Heart left ventricle (tissue), 16 donors: ENCODE measurements around the gene AOC1. TPM values are rescaled to one million over a fixed set of nuclear protein-coding genes. Genes with fewer than 3 reads are reported as not detected.

ENCODE experiments used
- ATAC-seq, 4 donors: fragments of 200-7000 bp; cut with Tn5 transposase; one replicate each; pipeline ENCODE4 v1.9.1; 2020 to 2022; ENCODE audit warnings: moderate library complexity in 4 of 4, mild to moderate bottlenecking in 3 of 4, moderate number of reproducible peaks in 1 of 4
- DNase-seq, 5 donors: peaks; one replicate each; pipeline ENCODE4 v3.0.0-alpha.2; 2020
- H3K27ac ChIP-seq, 12 donors: fragments of 200-600 bp; sonication (generic) in 4 of 12; one replicate each; pipeline versions ENCODE4 v1.5.0 to v1.8.0; 2016 to 2022; ENCODE audit warnings: mild to moderate bottlenecking in 2 of 12
- H3K27me3 ChIP-seq, 9 donors: fragments of 200-600 bp; sonication (generic) in 2 of 9; one replicate each; pipeline versions ENCODE4 v1.5.1 to v1.8.0; 2016 to 2022; ENCODE audit warnings: mild to moderate bottlenecking in 3 of 9
- H3K36me3 ChIP-seq, 9 donors: fragments of 200-600 bp; sonication (generic) in 2 of 9; one replicate each; pipeline versions ENCODE4 v1.5.0 to v1.8.0; 2018 to 2022; ENCODE audit warnings: mild to moderate bottlenecking in 2 of 9
- H3K4me1 ChIP-seq, 12 donors: fragments of 200-600 bp; sonication (generic) in 4 of 12; one replicate each; pipeline versions ENCODE4 v1.5.0 to v1.8.0; 2016 to 2022; ENCODE audit warnings: mild to moderate bottlenecking in 3 of 12
- H3K4me3 ChIP-seq, 12 donors: fragments of 200-600 bp; sonication (generic) in 4 of 12; one replicate each; pipeline versions ENCODE4 v1.5.0 to v1.8.0; 2017 to 2022; ENCODE audit warnings: mild to moderate bottlenecking in 9 of 12, moderate library complexity in 4 of 12
- H3K9me3 ChIP-seq, 12 donors: fragments of 200-600 bp; sonication (generic) in 4 of 12; one replicate each; pipeline versions ENCODE4 v1.5.0 to v1.8.0; 2016 to 2022; ENCODE audit warnings: mild to moderate bottlenecking in 1 of 12
- CTCF ChIP-seq, 12 donors: fragments of 200-600 bp; sonication (generic) in 4 of 12; IDR thresholded peaks; one replicate each; pipeline versions ENCODE4 v1.5.0 to v1.8.0; 2018 to 2022; ENCODE audit warnings: antibody characterized with exemption in 12 of 12, mild to moderate bottlenecking in 5 of 12
- POLR2A ChIP-seq, 2 donors: fragments of 450-650 bp; IDR thresholded peaks; one replicate each; pipeline ENCODE4 v1.6.1; 2017; ENCODE audit warnings: antibody characterized with exemption in 2 of 2, mild to moderate bottlenecking in 2 of 2, moderate library complexity in 2 of 2
- WGBS, 4 donors: extraction: QIAGEN DNeasy Blood & Tissue Kit in 2 of 4; methylation state at CpG; one replicate each; pipeline versions ENCODE4 v1.1.5 to v1.1.7; 2013 to 2018; 5-methylcytosine and 5-hydroxymethylcytosine counted together
- intact Hi-C, 10 donors: fragments of 100-400 bp; cut with DNase I; formaldehyde crosslinking; loops; one replicate each; pipeline versions ENCODE4 v1.11.1 to v1.14.2; 2022
- polyA plus RNA-seq, 2 donors: library from polyadenylated mRNA; stranded (reverse); fragments of 200-250 nt; gene quantifications; one replicate each; pipeline ENCODE4 v1.2.3, GENCODE V29; 2013
- total RNA-seq, 9 donors: library from RNA; depleted of rRNA in 2 of 9; stranded (reverse); fragments of >200 nt in 2 of 9; fragmentation: NEBNext Ultra II Directional in 3 of 9; extraction: Animal tissue kit (Norgen Biotek cat#: 25700) in 3 of 9; gene quantifications; one replicate each; pipeline versions ENCODE4 v1.1.0 to v1.2.4, GENCODE V29; 2016 to 2023
- donor health status: ischemic (EF 13 %, LVEDD 7.1; RV severe dilation, severe dysfunction).
- donor health status: healthy with polysubstance abuse.
- donor health status: DM: no; HTN: yes; CAD: no.
- donor health status: DM: no; HTN: no; CAD: no.
- donor health status: ischemic (EF 25% LVEDD 6.9; RV normal size, moderate dysfunction).
- donor health status: ischemic (EF 25% LVEDD 5.7; RV mildly dilated, moderate dysfunction).
- donor health status: healthy.
- donor health status: DM: yes; HTN: yes; CAD: no.
- donor health status: ischemic (EF 35%, LVEDD 5.7; RV mildly dilated, moderate dysfunction).
- donor health status: nonischemic (EF 11% LVEDD 7.7; RV severe dilation, severe dysfunction).
- donor health status: DM: yes; HTN: yes; CAD: no.
- donor health status: PGD.
- donor health status: ischemic (EF 29% LVEDD 5.4; RV normal size, mild dysfunction).
- donor health status: nonischemic (EF 23%, LVEDD 6.1; RV moderate dilation, normal function).

AOC1 gene
- total and polyA plus RNA-seq, 11 donors = 0.06 to 0.94 (median 0.68) TPM; not detected in 5

GRCh38 chr7:150831851-150832250, 20.5 kb upstream of the AOC1 start:
- ATAC-seq = no peak
- DNase-seq = no peak
- no peak overlapping the region for H3K27ac ChIP-seq
- TF ChIP-seq POLR2A (IDR thresholded peaks at IDR 0.05) (no peak), CTCF (IDR thresholded peaks at IDR 0.05) (no peak)
- no peaks in the 10 kb centered on the region for H3K9me3 ChIP-seq
- 72 to 88% (median 78%) methylated on average over 1 of the region's 1 CpG for WGBS, 4 donors
- no peaks in the 10 kb centered on the region for H3K36me3 ChIP-seq
- intact Hi-C loops = no loop called here
- no peak overlapping the region for H3K4me3 ChIP-seq
- H3K4me1 ChIP-seq = peaks cover 0 to 6% (median 0%) of the 10 kb centered on the region in 12 donors
- H3K27me3 ChIP-seq = peaks cover 0 to 4% (median 0%) of the 10 kb centered on the region in 9 donors

DNA sequence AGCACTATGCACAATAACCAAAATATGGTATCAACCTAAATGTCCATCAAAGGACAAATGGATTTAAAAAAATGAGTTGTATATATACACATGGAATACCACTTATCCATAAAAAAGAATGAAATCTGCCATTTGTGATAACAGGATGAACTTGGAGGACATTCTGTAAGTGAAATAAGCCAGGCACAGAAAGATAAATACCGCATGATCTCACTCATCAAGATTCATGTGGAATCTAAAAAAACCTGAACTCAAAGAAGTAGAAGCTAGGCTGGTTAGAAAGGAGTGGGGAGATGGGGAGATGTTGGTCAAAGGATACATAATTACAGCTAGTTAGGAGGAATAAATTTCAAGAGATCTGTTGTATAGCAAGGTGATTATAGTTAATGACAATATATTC, 17.3 kb upstream of the AOC1 start:
- Histone ChIP-seq H3K27ac (no peak overlapping the region), H3K9me3 (no peaks in the 10 kb centered on the region), H3K4me3 (no peak overlapping the region), H3K4me1 (peaks cover 0 to 3% (median 0%) of the 10 kb centered on the region in 12 donors), H3K27me3 (peaks cover 0 to 4% (median 0%) of the 10 kb centered on the region in 9 donors), H3K36me3 (no peaks in the 10 kb centered on the region)
- ATAC-seq (no peak), DNase-seq (no peak)
- 41 to 56% (median 48%) methylated on average over 1 of the region's 1 CpG for WGBS, 4 donors
- intact Hi-C loops = no loop called here
- TF ChIP-seq CTCF (IDR thresholded peaks at IDR 0.05) = no peak
- TF ChIP-seq POLR2A (IDR thresholded peaks at IDR 0.05) = no peak

DNA sequence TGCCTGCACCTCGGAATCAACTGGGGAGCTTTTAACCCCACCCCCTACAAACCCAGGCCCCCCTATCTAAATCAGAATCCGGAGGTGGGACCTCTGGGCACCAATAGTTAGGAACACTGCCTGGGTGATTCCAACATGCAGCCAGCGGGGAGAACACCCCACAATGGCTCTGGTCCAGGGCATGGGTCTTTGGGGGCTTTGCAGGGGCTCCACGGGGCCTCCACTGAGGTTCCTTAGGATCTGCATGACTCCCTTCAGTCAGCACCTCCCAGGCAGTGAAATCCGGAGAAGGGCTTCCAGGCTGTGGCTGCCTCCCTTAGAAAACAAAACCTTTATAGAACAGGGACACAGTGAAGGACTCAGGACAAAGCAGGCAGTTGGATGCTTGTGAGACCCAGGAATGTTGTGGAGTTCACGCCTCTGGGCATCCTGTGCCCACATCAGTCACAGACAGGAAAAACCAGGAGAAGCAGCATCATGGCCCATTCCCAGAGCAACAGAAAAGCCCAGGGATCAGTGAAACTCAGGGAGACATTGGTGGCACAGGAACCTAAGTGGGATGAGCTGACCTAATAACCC, 16.5 kb upstream of the AOC1 start:
- TF ChIP-seq CTCF (IDR thresholded peaks at IDR 0.05) (no peak), POLR2A (IDR thresholded peaks at IDR 0.05) (no peak)
- Histone ChIP-seq H3K27ac (no peak overlapping the region), H3K36me3 (no peaks in the 10 kb centered on the region), H3K27me3 (peaks cover 0 to 4% (median 0%) of the 10 kb centered on the region in 9 donors), H3K4me3 (no peak overlapping the region), H3K9me3 (no peaks in the 10 kb centered on the region), H3K4me1 (peaks cover 0 to 3% (median 0%) of the 10 kb centered on the region in 12 donors)
- 71 to 87% (median 84%) methylated on average over 6 of the region's 6 CpGs for WGBS, 4 donors
- DNase-seq = no peak
- ATAC-seq = no peak
- intact Hi-C loops = no loop called here

DNA sequence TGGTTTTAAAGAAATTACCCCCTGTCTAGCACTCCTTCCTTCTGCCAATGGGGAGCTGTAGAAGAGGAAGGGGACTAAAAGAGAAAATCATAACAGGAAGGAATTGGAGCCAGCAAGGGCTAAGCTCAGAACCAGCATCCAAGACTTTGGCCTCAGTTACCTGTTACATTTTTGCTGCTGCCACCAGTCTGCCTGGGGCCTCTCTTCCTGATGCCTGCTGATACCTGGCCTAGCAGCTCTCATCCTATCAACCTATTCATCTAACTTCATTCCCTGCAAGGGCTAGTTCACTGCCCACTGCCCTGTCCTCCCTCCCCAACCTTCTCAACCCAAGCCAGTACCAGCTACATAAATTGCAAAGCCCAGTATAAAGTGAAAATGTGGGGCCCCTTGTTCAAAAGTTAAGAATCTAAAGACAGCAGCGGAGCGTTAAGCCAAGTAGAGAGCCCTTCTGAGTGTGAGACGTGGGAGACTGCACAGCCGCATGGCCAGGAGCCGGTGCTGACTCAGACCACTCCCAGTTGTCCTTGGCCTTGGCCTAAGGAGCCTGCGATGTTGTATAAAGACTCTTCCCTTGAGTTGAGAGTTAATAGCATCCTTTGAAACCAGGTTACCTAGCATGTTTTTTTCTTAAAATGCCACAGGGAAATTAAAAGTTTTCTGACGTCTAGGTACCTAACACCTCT, 13.2 kb upstream of the AOC1 start:
- no peak for TF ChIP-seq POLR2A (IDR thresholded peaks at IDR 0.05)
- intact Hi-C loops = no loop called here
- H3K4me1 ChIP-seq = no peaks in the 10 kb centered on the region
- DNase-seq (no peak), ATAC-seq (no peak)
- no peaks in the 10 kb centered on the region for H3K9me3 ChIP-seq
- H3K36me3 ChIP-seq = no peaks in the 10 kb centered on the region
- peaks cover 0 to 4% (median 0%) of the 10 kb centered on the region in 9 donors for H3K27me3 ChIP-seq
- no peak overlapping the region for H3K27ac ChIP-seq
- no peak overlapping the region for H3K4me3 ChIP-seq
- WGBS, 4 donors = 75 to 84% (median 82%) methylated on average over 7 of the region's 7 CpGs
